Measurements from ENCODE around the gene LRRC28. TPM values are rescaled to one million over a fixed set of nuclear protein-coding genes. Genes with fewer than 3 reads are reported as not detected.

Gene LRRC28
- total and polyA plus RNA-seq, 10 of the 15 experiments (the other 5 are each of a cell fraction or from before 2014, with no cell fraction given) = 21.3 to 54.9 (median 27.7) TPM

GRCh38 chr15:99238849-99239248, 12.4 kb upstream of the LRRC28 start (continued):
- no peak for TF ChIP-seq ZNF592 (IDR thresholded peaks at IDR 0.05)

- 0% methylated on average over 1 of the region's 1 CpG for WGBS (ENCODE audit: insufficient coverage, insufficient replicate concordance, low lambda C conversion rate, missing lambda C conversion rate)
- SMC1A ChIA-PET (ENCODE audit: uncharacterized antibody, unreplicated experiment) = interaction anchor here (1.5 to 1.8 kb wide), 2 partner anchors 12 to 14 kb away, joined by 5 read pairs; partner anchors contain the start of gene LRRC28
- no peak for TF ChIP-seq ZNF622 (IDR thresholded peaks at IDR 0.05)
- TF ChIP-seq RBBP5 (conservative IDR thresholded peaks at IDR 0.05) = no peak
- TF ChIP-seq CREM (IDR thresholded peaks at IDR 0.05; ENCODE audit: low read depth) = peak; percentile 65; the same call in 1 of the 2 replicates
- TF ChIP-seq SREBF2 (IDR thresholded peaks at IDR 0.05; ENCODE audit: low read length) = no peak
- TF ChIP-seq NFIC (IDR thresholded peaks at IDR 0.05; ENCODE audit: low read depth, low read length) = peak; percentile 63
- peak; percentile 94 for TF ChIP-seq RELA (IDR thresholded peaks at IDR 0.05; ENCODE audit: borderline replicate concordance, partially characterized antibody)
- TF ChIP-seq TCF7 (IDR thresholded peaks at IDR 0.05; ENCODE audit: borderline replicate concordance) = no peak
- TF ChIP-seq MTA2 (IDR thresholded peaks at IDR 0.05; ENCODE audit: low read depth) = no peak
- TF ChIP-seq CREB1 (IDR thresholded peaks at IDR 0.05; ENCODE audit: low read depth) = peak; percentile 43; the same call in 1 of the 2 replicates
- no peak for TF ChIP-seq MYB (IDR thresholded peaks at IDR 0.05; ENCODE audit: borderline replicate concordance, low read depth, low read length)
- no peak for TF ChIP-seq RFX5 (IDR thresholded peaks at IDR 0.05; ENCODE audit: low read depth, low read length)
- no peak for TF ChIP-seq CHD2 (IDR thresholded peaks at IDR 0.05; ENCODE audit: borderline replicate concordance, low read depth, low read length)
- TF ChIP-seq ZBTB33 (IDR thresholded peaks at IDR 0.05) = no peak
Measured at GRCh38 chr15:99239545-99240198, 11.6 kb upstream of the LRRC28 start.

More at GRCh38 chr15:99239545-99240198, 11.6 kb upstream of the LRRC28 start:
- ChIA-PET CTCF (interaction anchor here (1.3 kb wide), 3 partner anchors 16 to 517 kb away, joined by 3 to 4 read pairs (median 4); no protein-coding TSS in a partner anchor), RAD21 (ENCODE audit: unreplicated experiment) (interaction anchor here (1.0 kb wide), 1 partner anchor 15 kb away, joined by 3 read pairs; no protein-coding TSS in a partner anchor), POLR2A (interaction anchor here (0.5 to 1.1 kb wide), 2 partner anchors 11 to 227 kb away, joined by 3 read pairs; partner anchors contain the start of gene LRRC28)
- Histone ChIP-seq H4K20me1 (ENCODE audit: control insufficient read depth, insufficient read depth) (no peaks in the 10 kb centered on the region), H2AFZ (ENCODE audit: control insufficient read depth, low read depth, low read length) (peak overlapping the region; percentile 69), H3K9me3 (replicated peaks; ENCODE audit: control insufficient read depth, insufficient read depth, low read length) (no peaks in the 10 kb centered on the region), H3K36me3 (ENCODE audit: control insufficient read depth in 2 of 2, insufficient read depth in 2 of 2, low read length in 1 of 2) (no peaks in the 10 kb centered on the region), H3K4me3 (no peak overlapping the region), H3K27me3 (replicated peaks in 1 of 2; ENCODE audit: control insufficient read depth in 2 of 2, insufficient read depth in 2 of 2, low read length in 1 of 2) (no peaks in the 10 kb centered on the region), H3K9ac (ENCODE audit: control insufficient read depth, insufficient read depth, low read length) (no peak overlapping the region; the same call in 1 of the 2 replicates), H3K4me1 (ENCODE audit: control insufficient read depth, insufficient read depth, low read length) (peaks cover 12% of the 10 kb centered on the region), H3K27ac (ENCODE audit: control insufficient read depth, insufficient read depth) (peak overlapping the region; percentile 76), H3K4me2 (ENCODE audit: control insufficient read depth, insufficient read depth) (peak overlapping the region; percentile 73), H3K79me2 (ENCODE audit: control insufficient read depth, insufficient read depth, low read length) (no peaks in the 10 kb centered on the region)
- no TSS peak for BruUV-seq (replicated peaks)
- ATAC-seq (peak; percentile 95), DNase-seq (ENCODE audit: low read depth, low spot score) (peak; percentile 49), FAIRE-seq (no peak)
- intact Hi-C loops (cut with micrococcal nuclease; ENCODE audit: unreplicated experiment) = no loop called here
- in situ Hi-C loops (cut with MboI) = no loop called here
